HG03045 (cell line): ENCODE measurements around the gene EIF2AK2.

Source experiments
- ATAC-seq: cut with Tn5 transposase; IDR thresholded peaks from one replicate; pipeline ENCODE4 v1.9.1; 2021; ENCODE audit warnings: mild to moderate bottlenecking, moderate library complexity; ENCODE audit not compliant: unreplicated experiment

EIF2AK2 gene

DNA sequence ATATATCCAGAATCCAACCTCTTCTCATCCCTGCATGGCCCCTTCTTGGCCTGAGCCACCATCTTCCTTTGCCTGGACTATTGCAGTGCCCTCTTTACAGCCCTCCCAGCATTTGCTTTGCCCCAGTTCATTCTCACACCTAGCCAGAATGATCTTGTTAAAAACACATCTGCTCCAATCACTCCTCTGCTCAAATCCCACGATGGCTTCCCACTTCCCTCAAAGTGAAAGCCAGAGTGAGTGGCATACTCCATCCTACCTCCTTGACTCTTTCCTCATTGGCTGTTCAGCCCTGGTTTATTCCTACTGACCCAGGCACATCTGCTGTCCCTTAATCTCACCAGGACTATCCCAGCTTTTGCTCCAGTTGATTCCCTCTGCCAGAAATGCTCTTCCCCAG is 17.0 kb upstream of the EIF2AK2 start:
- no peak for ATAC-seq

DNA sequence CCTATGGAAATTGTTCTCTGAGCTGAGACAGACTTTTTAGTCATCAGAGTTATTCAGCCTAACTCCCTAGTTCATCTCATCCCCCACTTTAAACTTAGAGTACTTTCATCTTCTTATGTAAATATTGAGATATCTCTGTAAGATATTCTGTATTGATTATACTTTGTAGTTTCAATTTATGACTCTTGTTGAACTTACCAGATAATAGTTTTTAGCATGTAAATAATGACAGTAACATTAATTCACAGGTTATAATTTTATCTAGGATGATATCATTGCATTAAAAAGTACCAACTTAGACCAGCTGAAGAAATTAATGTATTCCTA is 14.8 kb upstream of the EIF2AK2 start:
- no peak for ATAC-seq

DNA sequence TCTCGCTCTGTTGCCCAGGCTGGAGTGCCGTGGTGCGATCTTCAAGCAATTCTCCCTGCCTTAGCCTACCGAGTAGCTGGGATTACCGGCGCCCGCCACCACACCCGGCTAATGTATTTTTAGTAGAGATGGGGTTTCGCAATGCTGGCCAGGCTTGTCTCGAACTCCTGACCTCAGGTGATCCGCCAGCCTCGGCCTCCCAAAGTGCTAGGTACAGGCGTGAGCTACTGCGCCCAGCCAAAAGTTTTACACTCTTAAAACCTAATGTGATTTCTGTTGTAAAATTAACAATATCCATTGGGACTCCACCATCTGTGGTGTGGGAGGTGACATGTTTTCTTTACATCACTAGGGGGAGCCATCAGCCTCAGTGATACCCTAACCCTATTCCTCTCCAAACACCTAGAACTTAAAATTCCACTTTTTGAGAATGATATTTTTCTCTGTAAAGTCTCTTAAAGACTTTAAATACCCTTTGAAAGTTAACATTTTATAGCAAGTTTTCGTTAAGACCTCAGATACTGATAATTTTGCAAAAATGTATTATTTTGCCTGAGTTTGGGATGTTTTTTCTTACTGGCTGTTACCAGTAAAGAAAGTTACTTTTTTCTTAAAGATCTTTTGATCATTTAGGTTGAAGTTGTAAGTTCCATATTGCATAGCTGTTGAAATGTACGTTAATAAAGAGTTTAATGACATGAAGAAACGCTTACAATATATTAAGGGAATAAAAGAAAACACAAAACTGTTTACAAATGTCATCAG is 11.6 kb upstream of the EIF2AK2 start:
- ATAC-seq = no peak

DNA sequence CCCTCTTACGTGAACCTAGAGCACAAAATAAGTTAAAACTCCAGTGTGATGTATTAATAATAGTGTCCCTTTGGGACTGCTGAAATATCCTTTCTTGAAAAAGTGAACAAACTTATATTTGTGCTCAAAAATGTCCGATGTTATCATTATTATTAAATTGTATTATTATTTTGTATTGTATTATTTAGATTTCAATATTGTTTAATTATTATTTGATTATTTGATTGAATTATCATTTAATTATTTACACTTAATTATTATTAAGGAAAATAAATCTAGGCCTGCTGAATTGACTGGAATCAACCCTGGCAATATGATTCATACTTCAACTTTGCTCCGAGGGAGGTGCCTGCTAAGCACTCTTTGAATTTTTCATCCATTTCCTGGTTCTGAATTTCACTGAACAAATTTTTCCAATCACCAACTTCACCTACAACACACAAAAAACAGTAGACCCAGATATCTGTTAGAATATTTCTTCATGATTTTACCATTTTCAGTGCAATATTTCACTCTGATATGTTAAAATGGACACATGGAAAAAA is 10.9 kb upstream of the EIF2AK2 start:
- no peak for ATAC-seq

DNA sequence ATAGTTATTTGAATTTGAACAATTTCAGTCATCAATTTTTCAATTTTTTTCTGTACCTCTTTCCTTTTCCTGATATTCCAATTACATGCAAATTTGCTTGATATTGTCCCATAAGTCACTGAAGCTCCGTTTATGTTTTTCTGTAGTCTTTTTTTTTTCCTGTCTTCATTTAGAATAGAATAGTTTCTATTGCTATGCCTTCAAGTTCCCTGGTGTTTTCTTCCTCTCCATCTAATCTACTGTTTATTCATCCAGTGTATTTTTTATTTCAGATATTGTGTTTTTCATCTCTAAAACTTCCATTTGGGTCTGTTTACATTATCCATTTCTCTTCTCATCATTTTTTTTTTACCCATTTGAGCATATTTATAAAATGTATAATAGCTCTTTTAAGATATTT is 8.0 kb upstream of the EIF2AK2 start:
- ATAC-seq = no peak

DNA sequence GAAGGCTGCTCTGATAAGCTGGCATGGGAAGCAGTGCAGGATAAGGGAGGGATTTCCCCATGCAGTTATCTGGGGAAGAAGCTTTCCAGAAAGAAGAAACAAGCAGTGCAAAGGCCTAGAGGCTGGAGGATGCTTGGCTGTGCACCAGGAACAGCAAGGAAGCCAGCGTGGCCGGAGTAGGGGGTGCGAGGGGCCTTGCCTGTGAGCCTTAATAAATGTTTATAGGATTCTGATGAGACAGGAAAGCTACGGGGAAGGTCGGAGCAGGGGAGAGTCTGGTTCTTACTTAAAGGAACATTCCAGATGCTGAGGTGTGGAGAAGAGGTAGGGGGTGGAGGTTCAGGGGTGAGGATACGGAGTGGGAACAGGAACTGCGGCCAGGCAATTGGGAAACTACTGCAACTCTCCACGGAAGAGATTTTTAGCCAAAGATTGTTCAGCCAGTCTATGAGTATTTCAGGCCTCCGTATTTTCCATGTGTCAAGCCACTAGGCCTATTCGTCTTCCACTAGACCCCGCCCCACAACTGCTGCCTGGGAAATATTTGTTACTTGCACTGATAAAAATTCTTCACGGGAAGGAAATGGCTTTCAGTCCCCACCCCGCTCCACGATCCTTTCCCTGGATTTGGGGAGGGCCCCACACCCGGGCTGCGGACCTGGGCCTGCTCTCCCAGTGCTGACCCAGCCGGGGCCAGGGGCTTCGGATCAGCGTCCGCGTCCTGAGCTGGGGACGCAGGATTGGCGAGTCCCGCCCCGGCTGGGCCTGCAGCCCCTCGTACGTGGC is 516 bp downstream of the EIF2AK2 start:
- peak; percentile 35 for ATAC-seq

DNA sequence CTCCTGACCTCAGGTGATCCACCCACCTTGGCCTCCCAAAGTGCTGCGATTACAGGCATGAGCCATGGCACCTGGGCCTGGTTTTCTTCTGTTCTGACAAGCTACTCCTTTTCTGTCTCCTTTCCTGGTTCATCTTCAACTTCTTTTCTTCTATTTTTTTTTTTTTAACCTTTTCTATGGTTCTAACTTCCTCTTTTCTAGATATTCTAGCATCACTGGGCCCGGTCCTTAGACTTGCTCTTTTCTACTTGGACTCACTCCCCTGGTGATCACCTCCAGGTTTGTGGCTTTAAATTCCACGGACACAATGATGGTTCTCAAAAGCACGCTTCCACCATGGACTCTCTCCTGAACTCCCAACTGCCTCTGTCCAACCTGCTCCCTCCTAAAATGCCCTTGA is 2.0 kb downstream of the EIF2AK2 start:
- ATAC-seq = no peak

DNA sequence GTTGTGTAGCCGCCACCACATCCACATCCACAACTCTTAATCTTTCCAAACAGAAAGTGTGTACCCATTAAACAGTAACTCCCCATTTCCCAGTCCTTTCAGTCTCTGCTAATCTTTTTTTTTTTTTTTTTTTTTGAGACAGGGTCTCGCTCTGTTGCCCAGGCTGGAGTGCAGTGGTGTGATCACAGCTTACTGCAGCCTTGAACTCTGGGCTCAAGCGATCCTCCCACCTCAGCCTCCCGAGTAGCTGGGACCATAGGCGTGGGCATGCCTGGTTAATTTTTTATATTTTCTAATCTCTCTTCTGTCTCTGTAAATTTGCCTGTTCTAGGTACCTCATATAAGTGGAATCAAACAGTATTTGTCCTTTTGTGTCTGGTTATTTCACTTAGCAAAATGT is 3.6 kb downstream of the EIF2AK2 start:
- ATAC-seq = no peak

DNA sequence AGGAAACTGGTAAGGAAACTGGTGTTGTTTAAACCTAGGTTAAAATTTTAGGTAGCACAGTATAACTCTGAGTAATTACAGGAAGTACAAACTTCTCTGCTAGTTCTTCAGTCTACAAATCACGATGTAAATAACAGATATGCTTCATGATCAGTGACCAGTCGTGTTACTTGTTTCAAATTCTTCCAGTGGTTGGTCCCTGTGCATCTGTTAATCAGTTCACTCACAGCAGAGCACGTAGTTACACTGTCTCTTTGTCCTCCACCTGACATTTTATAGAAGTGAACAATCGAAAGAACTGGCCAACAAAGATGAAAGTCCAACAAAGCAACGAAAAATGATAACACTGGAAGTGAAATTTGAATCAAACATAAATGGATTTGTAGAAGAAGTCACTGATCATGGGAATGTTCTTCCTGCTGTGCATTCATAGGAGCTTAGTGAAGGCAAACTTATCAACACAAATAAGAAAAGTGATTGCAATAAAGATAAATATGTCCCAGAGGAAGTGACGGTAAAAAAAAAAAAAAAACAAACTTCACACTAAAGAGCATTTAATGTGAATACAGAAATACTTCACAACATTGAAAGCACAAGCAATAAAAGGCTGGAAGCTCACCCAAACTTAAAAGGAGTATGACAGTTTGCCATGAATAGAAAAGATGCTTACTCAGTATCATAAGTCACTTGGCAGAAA is 7.0 kb downstream of the EIF2AK2 start:
- no peak for ATAC-seq

DNA sequence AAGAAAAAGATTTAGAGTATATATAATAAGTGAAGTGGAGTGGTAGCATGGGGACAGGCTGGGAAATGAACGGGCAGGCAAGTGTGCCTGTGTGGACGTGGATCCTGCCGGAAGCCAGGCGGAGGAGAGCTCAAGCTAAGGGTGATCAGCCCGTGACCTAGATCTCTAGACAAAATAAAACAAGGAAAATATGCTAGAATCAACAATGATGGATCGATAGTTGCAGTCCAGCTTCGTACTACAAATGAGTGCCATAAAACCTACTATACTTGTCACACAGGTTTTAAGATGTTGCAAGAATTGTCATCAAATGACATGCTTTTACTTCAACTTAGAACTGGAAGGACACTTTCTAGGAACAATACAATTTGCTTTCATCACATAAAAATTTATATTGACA is 8.5 kb downstream of the EIF2AK2 start:
- ATAC-seq = no peak

DNA sequence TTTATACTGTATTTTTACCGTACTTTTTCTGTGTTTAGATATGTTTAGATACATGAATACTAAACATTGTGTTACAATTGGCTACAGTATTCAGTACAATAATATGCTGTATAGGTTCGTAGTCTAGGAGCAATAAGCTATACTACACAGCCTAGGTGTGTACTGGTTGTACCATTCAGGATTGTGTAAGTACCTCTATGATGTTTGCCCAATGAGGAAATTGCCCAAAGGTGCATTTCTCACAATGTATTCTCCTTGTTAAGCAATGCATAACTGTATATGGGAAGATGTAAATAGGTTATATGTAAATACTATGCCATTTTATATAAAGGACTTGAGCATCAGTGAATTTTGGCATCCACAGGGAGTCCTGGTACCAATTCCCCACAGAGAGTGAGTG is 10.7 kb downstream of the EIF2AK2 start:
- ATAC-seq = no peak

DNA sequence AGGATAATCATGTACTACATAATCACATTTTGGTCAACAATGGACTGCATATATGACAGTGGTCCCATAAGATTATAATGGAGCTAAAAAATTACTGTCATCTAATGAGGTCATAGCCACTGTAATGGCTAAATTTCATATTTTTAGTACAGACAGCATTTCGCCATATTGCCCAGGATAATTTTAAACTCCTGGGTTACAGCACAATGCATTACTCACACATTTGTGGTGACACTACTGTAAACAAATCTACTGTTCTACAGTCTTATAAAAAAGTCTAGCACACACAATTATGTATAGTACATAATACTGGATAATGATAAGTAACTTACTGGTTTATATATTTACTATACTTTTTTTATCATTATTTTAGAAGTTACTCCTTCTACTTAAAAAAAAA is 12.8 kb downstream of the EIF2AK2 start:
- ATAC-seq = no peak

DNA sequence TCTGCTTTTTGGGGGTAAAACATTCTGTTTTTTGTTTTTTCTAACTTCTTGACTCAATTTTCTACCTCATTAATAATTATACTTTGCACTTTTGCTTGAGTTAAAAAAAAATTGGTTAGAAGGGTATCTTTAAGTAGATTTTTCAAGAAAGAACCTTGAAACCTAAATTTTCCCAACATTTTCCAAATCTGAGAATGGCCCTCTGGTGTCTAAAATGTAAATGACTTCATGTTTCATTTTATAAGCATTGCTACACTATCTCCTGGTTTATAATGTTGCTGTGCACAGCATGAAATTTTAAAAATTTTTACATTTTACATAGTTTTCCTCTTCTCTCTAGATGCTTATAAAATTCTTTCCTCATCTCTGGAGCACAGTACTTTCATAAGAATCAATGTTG is 14.2 kb downstream of the EIF2AK2 start:
- no peak for ATAC-seq

DNA sequence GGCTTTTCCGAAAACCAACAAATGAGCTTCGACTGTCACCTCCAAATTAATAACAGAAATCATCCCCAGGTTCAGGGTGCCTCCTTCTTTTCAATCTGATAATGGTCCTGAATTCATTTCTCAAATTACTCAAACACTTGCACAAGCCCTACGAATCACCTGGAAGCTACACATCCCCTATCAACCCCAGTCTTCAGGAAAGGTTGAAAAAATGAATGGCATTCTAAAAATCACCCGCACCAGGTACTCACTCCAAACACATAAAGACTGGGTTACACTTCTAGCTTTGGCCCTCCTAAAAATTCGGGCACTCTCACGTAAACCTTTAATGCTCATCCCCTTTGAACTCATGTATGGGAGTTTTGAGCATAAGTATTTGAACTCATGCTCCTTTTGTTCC is 23.9 kb downstream of the EIF2AK2 start:
- ATAC-seq = no peak

DNA sequence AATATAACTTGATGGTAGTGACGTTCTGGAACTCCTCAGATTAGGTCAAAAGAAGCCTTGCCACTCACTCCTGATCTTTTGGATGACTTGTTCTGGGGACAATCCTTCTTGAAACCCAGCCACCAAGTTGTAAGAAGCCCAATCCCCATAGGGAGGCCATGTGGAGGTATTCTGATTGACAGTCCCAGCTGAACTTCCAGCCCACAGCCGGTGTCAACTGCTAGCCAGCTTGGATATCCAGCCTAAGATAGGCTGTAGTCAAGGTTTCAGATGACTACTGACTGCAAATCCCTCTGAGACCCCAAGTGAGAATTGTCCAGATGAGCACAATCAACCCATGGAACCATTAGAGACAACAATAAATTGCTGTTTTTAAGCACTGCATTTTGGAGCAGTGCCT is 31.4 kb downstream of the EIF2AK2 start:
- no peak for ATAC-seq

DNA sequence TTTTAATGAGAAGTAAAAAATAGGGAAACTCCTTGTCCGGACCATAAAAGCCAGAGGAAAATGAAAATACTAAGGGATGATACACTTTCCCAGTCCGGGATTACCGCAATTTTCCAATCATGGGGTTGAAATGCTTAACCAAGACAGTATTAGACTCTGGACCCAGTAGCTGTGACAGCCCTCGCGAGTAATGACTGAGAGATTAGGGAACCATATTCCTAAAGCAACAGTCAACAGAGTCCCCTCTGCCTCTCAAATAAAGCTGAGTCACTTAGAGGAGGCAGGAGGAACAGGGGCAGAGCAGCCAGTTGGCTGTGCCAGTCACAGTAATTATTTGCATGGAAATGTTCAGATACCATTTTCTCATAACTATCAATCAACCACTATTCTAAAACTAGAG is 37.6 kb downstream of the EIF2AK2 start:
- ATAC-seq = no peak

DNA sequence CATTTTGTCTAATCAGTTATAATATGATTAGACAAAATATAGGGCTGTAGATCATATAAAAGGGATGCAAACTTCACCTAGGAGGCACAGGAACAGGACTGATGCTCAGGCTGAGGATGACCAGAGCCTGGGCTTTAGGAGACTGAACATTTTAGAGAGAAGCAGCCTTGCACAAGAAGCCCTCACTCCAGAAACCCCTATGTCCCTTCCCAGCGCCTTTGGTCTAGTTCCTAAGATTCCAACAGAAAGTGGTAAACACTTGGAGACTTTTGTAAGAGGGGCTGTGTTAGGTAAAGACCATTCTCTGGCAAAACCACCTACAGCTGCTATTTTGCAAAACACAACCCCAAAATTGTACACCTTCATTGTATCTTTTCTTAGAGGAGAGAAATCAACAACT is 39.2 kb downstream of the EIF2AK2 start:
- no peak for ATAC-seq

DNA sequence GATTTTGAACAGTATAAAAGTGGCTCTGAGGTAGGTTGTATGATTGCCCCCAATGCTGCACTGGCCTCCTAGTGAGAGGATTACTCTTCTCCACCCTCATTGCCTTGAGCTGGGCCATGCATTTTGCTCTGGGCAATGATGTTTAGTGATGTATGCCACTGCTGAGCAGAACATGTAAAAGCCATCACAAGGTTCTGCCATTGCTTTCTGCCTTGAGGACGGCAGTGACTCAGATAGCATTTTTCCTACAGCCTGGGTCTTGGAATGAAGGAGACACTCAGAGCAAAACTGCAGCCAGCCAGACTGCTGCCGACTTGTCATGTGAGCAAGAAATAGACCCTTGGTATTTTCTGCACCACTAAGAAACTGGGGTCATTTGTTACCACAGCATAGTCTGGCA is 44.8 kb downstream of the EIF2AK2 start:
- no peak for ATAC-seq

DNA sequence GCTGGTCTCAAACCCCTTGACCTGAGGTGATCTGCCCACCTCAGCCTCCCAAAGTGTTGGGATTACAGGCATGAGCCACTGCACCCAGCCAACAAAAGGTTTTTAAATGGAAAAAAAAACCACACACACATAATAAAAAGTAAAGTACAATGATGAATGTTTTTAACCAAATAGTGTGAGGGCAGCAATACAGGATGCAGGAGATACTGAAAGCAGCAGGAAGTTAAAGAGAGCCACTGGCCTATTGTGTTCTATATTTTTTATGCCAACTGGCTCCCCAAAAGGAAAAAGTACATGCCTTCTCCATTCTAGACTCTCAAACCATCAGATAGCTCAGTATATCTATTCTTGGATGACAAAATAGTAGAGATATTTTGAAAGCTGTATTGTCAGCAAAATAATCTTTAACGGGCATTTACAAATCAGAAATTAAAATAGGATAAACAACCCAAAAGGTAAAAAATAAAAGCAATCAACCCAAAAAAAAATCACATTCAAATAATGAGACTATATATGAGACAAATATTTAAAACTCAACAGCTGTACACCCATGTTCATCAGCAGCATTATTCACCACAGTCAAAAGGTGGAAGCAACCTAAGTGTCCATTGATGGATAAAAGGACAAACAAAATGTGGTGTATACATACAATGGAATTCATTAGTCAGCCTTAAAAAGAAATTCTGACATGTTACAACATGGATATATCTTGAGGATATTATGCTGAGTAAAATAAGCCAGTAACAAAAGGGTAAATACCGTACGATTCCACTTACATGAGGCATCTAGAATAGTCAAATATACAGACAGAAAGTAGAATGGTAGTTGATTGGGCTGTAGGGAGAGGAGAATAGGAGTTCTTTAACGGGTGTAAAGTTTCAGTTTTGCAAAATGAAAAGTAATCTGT is 46.2 kb downstream of the EIF2AK2 start:
- ATAC-seq = no peak

DNA sequence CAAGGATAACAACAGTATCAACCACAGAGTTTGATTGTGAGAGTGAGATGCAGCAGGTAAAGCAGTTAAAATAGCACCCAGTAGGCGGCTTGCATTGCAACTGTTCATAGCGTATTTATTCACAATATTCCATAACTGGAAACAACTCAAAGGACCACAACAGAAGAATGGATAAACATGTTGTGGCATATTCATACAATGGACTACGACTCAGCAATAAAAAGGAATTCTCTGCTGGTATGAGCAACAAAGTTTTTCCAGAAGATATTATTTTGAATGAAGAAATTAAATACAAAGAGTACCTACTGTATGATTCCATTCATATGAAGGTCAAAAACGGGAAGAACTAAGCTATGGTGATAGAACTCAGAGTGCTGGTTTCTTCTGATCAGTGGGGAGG is 47.3 kb downstream of the EIF2AK2 start:
- no peak for ATAC-seq

DNA sequence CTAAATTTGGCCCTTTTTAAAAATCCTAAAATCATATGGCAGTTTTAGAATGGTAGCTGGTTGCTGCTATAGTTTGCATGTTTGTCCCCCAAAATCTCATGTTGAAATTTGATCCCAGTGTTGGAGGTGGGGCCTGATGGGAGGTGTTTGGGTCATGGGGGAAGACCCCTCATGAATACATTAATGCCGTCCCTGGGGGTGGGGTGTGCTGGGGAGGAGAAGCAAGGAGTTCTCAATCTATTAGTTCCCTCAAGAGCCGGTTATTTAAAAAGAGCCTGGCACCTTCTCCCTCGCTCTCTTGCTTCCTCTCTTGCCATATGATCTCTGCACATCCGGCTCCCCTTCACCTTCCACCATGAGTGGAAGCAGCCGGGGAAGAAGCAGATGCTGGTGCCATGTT is 51.6 kb downstream of the EIF2AK2 start:
- ATAC-seq = no peak
